Measurements from ENCODE around the gene RAD23A.

Gene RAD23A

GRCh38 chr19:12956446-12957388, 11.1 kb downstream of the RAD23A start, which contains the start of gene GADD45GIP1 (continued):
- TF ChIP-seq WT1 (tag by site-specific recombination; IDR thresholded peaks at IDR 0.05): no peak
- TF ChIP-seq REST (tag by site-specific recombination; IDR thresholded peaks at IDR 0.05): no peak
- peak; percentile 53; the same call in 1 of the 2 replicates for TF ChIP-seq ZBTB20 (tag by site-specific recombination; IDR thresholded peaks at IDR 0.05)
- TF ChIP-seq ZBTB48 (tag by site-specific recombination; IDR thresholded peaks at IDR 0.05): no peak
- TF ChIP-seq ZNF76 (tag by site-specific recombination; IDR thresholded peaks at IDR 0.05; ENCODE audit: borderline replicate concordance, low read depth): peak; percentile 59; the same call in 1 of the 2 replicates
- TF ChIP-seq KLF17 (tag by site-specific recombination; IDR thresholded peaks at IDR 0.05): no peak
- no peak for TF ChIP-seq ZFP3 (tag by site-specific recombination; IDR thresholded peaks at IDR 0.05; ENCODE audit: low read depth)
- no peak for TF ChIP-seq OVOL3 (tag by site-specific recombination; IDR thresholded peaks at IDR 0.05)
- 0 out of 2 replicates have a peak, but pooled peaks have one; percentile 8 for TF ChIP-seq ZNF580 (tag by site-specific recombination; IDR thresholded peaks at IDR 0.05)
- no peak for TF ChIP-seq ZNF560 (tag by site-specific recombination; IDR thresholded peaks at IDR 0.05; ENCODE audit: borderline replicate concordance)
- TF ChIP-seq ZNF768 (tag by site-specific recombination; IDR thresholded peaks at IDR 0.05): no peak
- TF ChIP-seq ZNF596 (tag by site-specific recombination; IDR thresholded peaks at IDR 0.05): no peak
- TF ChIP-seq EGR2 (tag by site-specific recombination; IDR thresholded peaks at IDR 0.05; ENCODE audit: low read depth): no peak
- TF ChIP-seq ZNF501 (tag by site-specific recombination; IDR thresholded peaks at IDR 0.05): 0 out of 2 replicates have a peak, but pooled peaks have one; percentile 25
- no peak for TF ChIP-seq SALL2 (tag by site-specific recombination; IDR thresholded peaks at IDR 0.05; ENCODE audit: borderline replicate concordance)
- TF ChIP-seq ZNF555 (tag by site-specific recombination; conservative IDR thresholded peaks at IDR 0.05): no peak
- no peak for TF ChIP-seq ZNF112 (tag by site-specific recombination; IDR thresholded peaks at IDR 0.05)
- TF ChIP-seq ZNF174 (tag by site-specific recombination; IDR thresholded peaks at IDR 0.05): no peak
- no peak for TF ChIP-seq ZNF239 (tag by site-specific recombination; IDR thresholded peaks at IDR 0.05)
- no peak for TF ChIP-seq ZNF624 (tag by site-specific recombination; IDR thresholded peaks at IDR 0.05)
- no peak for TF ChIP-seq PRDM2 (tag by site-specific recombination; IDR thresholded peaks at IDR 0.05; ENCODE audit: borderline replicate concordance)
- peak; percentile 11; the same call in 1 of the 2 replicates for TF ChIP-seq ZBTB7A (tag by site-specific recombination; IDR thresholded peaks at IDR 0.05; ENCODE audit: low read depth)
- no peak for TF ChIP-seq ZNF549 (tag by site-specific recombination; IDR thresholded peaks at IDR 0.05)
- no peak for TF ChIP-seq ZNF510 (tag by site-specific recombination; IDR thresholded peaks at IDR 0.05; ENCODE audit: insufficient replicate concordance)
- 0 out of 2 replicates have a peak, but pooled peaks have one; percentile 29 for TF ChIP-seq ZNF184 (tag by site-specific recombination; IDR thresholded peaks at IDR 0.05)
- no peak for TF ChIP-seq GLI4 (tag by site-specific recombination; IDR thresholded peaks at IDR 0.05)
- peak; percentile 75 for TF ChIP-seq ZNF660 (tag by site-specific recombination; IDR thresholded peaks at IDR 0.05)
- TF ChIP-seq REPIN1 (tag by site-specific recombination; IDR thresholded peaks at IDR 0.05; ENCODE audit: low read depth): 0 out of 2 replicates have a peak, but pooled peaks have one; percentile 19
- TF ChIP-seq HOXC10 (CRISPR knock-in tag; IDR thresholded peaks at IDR 0.05): no peak

Measured in HEK293 (cell line).